HUES6 (cell line): ENCODE data around the gene DIS3L2.

Experiments
- H3K27ac ChIP-seq: 2 replicates; pipeline ENCODE4 v1.7.0; 2013; ENCODE audit warnings: low read depth, mild to moderate bottlenecking, low read length, inconsistent platforms
- H3K27me3 ChIP-seq: 2 replicates; pipeline ENCODE4 v1.6.1; 2013; ENCODE audit warnings: low read length; ENCODE audit not compliant: control insufficient read depth, insufficient read depth
- H3K36me3 ChIP-seq: 2 replicates; pipeline ENCODE4 v1.6.1; 2013; ENCODE audit warnings: low read length; ENCODE audit not compliant: control insufficient read depth, insufficient read depth
- H3K4me1 ChIP-seq: 2 replicates; pipeline ENCODE4 v1.6.1; 2013; ENCODE audit warnings: low read length; ENCODE audit not compliant: control insufficient read depth, insufficient read depth
- H3K4me3 ChIP-seq: 2 replicates; pipeline ENCODE4 v1.5.1; 2013; ENCODE audit warnings: low read depth, low read length
- H3K9ac ChIP-seq: one replicate; pipeline ENCODE4 v1.6.1; 2013; ENCODE audit warnings: mild to moderate bottlenecking, low read length
- H3K9me3 ChIP-seq: 2 replicates; pipeline ENCODE4 v1.6.1; 2013; ENCODE audit warnings: low read depth, low read length; ENCODE audit not compliant: control insufficient read depth, insufficient read depth

DIS3L2 gene

GRCh38 chr2:231930593-231931281, 30.8 kb upstream of the DIS3L2 start:
- Histone ChIP-seq H3K4me1 (peaks cover 7% of the 10 kb centered on the region), H3K9me3 (no peaks in the 10 kb centered on the region), H3K4me3 (no peak overlapping the region), H3K27ac (no peak overlapping the region), H3K27me3 (peaks cover 49% of the 10 kb centered on the region), H3K9ac (no peak overlapping the region), H3K36me3 (no peaks in the 10 kb centered on the region)

- no peak overlapping the region for H3K4me3 ChIP-seq
- peaks cover 42% of the 10 kb centered on the region for H3K27me3 ChIP-seq
- no peaks in the 10 kb centered on the region for H3K9me3 ChIP-seq
- peaks cover 7% of the 10 kb centered on the region for H3K4me1 ChIP-seq
- H3K27ac ChIP-seq, result no peak overlapping the region
- no peak overlapping the region for H3K9ac ChIP-seq
- no peaks in the 10 kb centered on the region for H3K36me3 ChIP-seq
Observed at GRCh38 chr2:231931481-231931915, 30.0 kb upstream of the DIS3L2 start.

- Histone ChIP-seq H3K4me1 (no peaks in the 10 kb centered on the region), H3K27ac (no peak overlapping the region), H3K9ac (no peak overlapping the region)
Observed at GRCh38 chr2:231932711-231932970, 28.9 kb upstream of the DIS3L2 start.

GRCh38 chr2:231932985-231933915, 28.3 kb upstream of the DIS3L2 start:
- peaks cover 24% of the 10 kb centered on the region for H3K27me3 ChIP-seq
- H3K9ac ChIP-seq, result no peak overlapping the region
- H3K9me3 ChIP-seq, result no peaks in the 10 kb centered on the region
- H3K4me1 ChIP-seq, result no peaks in the 10 kb centered on the region
- H3K27ac ChIP-seq, result no peak overlapping the region
- H3K4me3 ChIP-seq, result no peak overlapping the region
- H3K36me3 ChIP-seq, result no peaks in the 10 kb centered on the region

More at GRCh38 chr2:231932711-231932970, 28.9 kb upstream of the DIS3L2 start:
- peaks cover 30% of the 10 kb centered on the region for H3K27me3 ChIP-seq
- no peaks in the 10 kb centered on the region for H3K9me3 ChIP-seq
- no peaks in the 10 kb centered on the region for H3K36me3 ChIP-seq
- no peak overlapping the region for H3K4me3 ChIP-seq

- no peak overlapping the region for H3K27ac ChIP-seq
Observed at GRCh38 chr2:231933916-231934401, 27.6 kb upstream of the DIS3L2 start.

GRCh38 chr2:231934441-231935206, 26.9 kb upstream of the DIS3L2 start:
- Histone ChIP-seq H3K4me3 (no peak overlapping the region), H3K9me3 (no peaks in the 10 kb centered on the region), H3K27ac (no peak overlapping the region), H3K4me1 (no peaks in the 10 kb centered on the region), H3K36me3 (no peaks in the 10 kb centered on the region), H3K27me3 (peaks cover 10% of the 10 kb centered on the region; the same call in 1 of the 2 replicates), H3K9ac (no peak overlapping the region)

More at GRCh38 chr2:231933916-231934401, 27.6 kb upstream of the DIS3L2 start:
- Histone ChIP-seq H3K4me1 (no peaks in the 10 kb centered on the region), H3K27me3 (peaks cover 17% of the 10 kb centered on the region), H3K4me3 (no peak overlapping the region), H3K36me3 (no peaks in the 10 kb centered on the region), H3K9me3 (no peaks in the 10 kb centered on the region), H3K9ac (no peak overlapping the region)

GRCh38 chr2:231935207-231935524, 26.3 kb upstream of the DIS3L2 start:
- H3K9ac ChIP-seq, result no peak overlapping the region

GRCh38 chr2:231935815-231936214, 25.7 kb upstream of the DIS3L2 start:
- peaks cover 5% of the 10 kb centered on the region; the same call in 1 of the 2 replicates for H3K27me3 ChIP-seq
- no peak overlapping the region for H3K27ac ChIP-seq
- no peaks in the 10 kb centered on the region for H3K9me3 ChIP-seq
- H3K9ac ChIP-seq, result no peak overlapping the region
- no peak overlapping the region for H3K4me3 ChIP-seq
- H3K4me1 ChIP-seq, result no peaks in the 10 kb centered on the region
- H3K36me3 ChIP-seq, result no peaks in the 10 kb centered on the region

More at GRCh38 chr2:231935207-231935524, 26.3 kb upstream of the DIS3L2 start:
- Histone ChIP-seq H3K4me1 (no peaks in the 10 kb centered on the region), H3K27me3 (peaks cover 8% of the 10 kb centered on the region; the same call in 1 of the 2 replicates), H3K36me3 (no peaks in the 10 kb centered on the region), H3K27ac (no peak overlapping the region), H3K9me3 (no peaks in the 10 kb centered on the region), H3K4me3 (no peak overlapping the region)

- no peak overlapping the region for H3K4me3 ChIP-seq
- H3K27me3 ChIP-seq, result no peaks in the 10 kb centered on the region
- no peak overlapping the region for H3K9ac ChIP-seq
- H3K4me1 ChIP-seq, result no peaks in the 10 kb centered on the region
- no peak overlapping the region for H3K27ac ChIP-seq
- no peaks in the 10 kb centered on the region for H3K36me3 ChIP-seq
- H3K9me3 ChIP-seq, result no peaks in the 10 kb centered on the region
Observed at GRCh38 chr2:231936491-231936890, 25.0 kb upstream of the DIS3L2 start.

GRCh38 chr2:231937057-231937456, 24.5 kb upstream of the DIS3L2 start:
- Histone ChIP-seq H3K4me1 (no peaks in the 10 kb centered on the region), H3K4me3 (no peak overlapping the region), H3K36me3 (no peaks in the 10 kb centered on the region), H3K27me3 (no peaks in the 10 kb centered on the region), H3K27ac (no peak overlapping the region), H3K9ac (no peak overlapping the region), H3K9me3 (no peaks in the 10 kb centered on the region)
